GM21423 (cell line): ENCODE measurements around the gene SAFB.
"Not testable (repeated sequence)": the region's sequence is repeated elsewhere in the genome, so short reads cannot be mapped to it uniquely, and the experiment has no call there.

Experiments
- ATAC-seq: cut with Tn5 transposase; IDR thresholded peaks from one replicate; pipeline ENCODE4 v1.9.1; 2021; ENCODE audit warnings: mild to moderate bottlenecking, moderate library complexity; ENCODE audit not compliant: unreplicated experiment

SAFB gene

GRCh38 chr19:5696196-5697021 is 73.5 kb downstream of the SAFB start:
- no peak for ATAC-seq

GRCh38 chr19:5697022-5697889 is 74.4 kb downstream of the SAFB start:
- no peak for ATAC-seq

- ATAC-seq, result no peak
Observed at GRCh38 chr19:5697890-5698634, 75.2 kb downstream of the SAFB start.

- no peak for ATAC-seq
Observed at GRCh38 chr19:5698635-5699422, 75.9 kb downstream of the SAFB start.

GRCh38 chr19:5700455-5701092 is 77.7 kb downstream of the SAFB start:
- ATAC-seq, result no peak

- ATAC-seq, result not testable (repeated sequence)
Observed at GRCh38 chr19:5702053-5702410, 79.1 kb downstream of the SAFB start.

- ATAC-seq, result no peak
Observed at GRCh38 chr19:5703819-5704818, 81.2 kb downstream of the SAFB start.

- ATAC-seq, result no peak
Observed at GRCh38 chr19:5705552-5705951, 82.7 kb downstream of the SAFB start.

GRCh38 chr19:5706876-5707573 is 84.1 kb downstream of the SAFB start:
- no peak for ATAC-seq

- no peak for ATAC-seq
Observed at GRCh38 chr19:5707576-5708575, 85.0 kb downstream of the SAFB start.

- no peak for ATAC-seq
Observed at GRCh38 chr19:5711025-5711424, 88.1 kb downstream of the SAFB start.

GRCh38 chr19:5711713-5712161 is 88.9 kb downstream of the SAFB start:
- ATAC-seq, result no peak

GRCh38 chr19:5713228-5713627 is 90.3 kb downstream of the SAFB start:
- no peak for ATAC-seq

GRCh38 chr19:5714816-5715215 is 91.9 kb downstream of the SAFB start:
- no peak for ATAC-seq

GRCh38 chr19:5717215-5717935 is 94.5 kb downstream of the SAFB start:
- ATAC-seq, result no peak
